RWPE2 (cell line): ENCODE measurements around the gene TRNAU1AP.
A peak's percentile ranks its signal among the peaks of the same experiment; 100 is the strongest.
"Not testable (repeated sequence)": the region's sequence is repeated elsewhere in the genome, so short reads cannot be mapped to it uniquely, and the experiment has no call there.

Experiments used
- ATAC-seq: fragments of 200-7000 bp; cut with Tn5 transposase; 3 replicates; pipeline ENCODE4 v1.9.1; 2021; ENCODE audit warnings: low read depth
- DNase-seq: peaks from one replicate; pipeline ENCODE4 v3.0.0-alpha.2; 2020; ENCODE audit warnings: low spot score
- H3K27ac ChIP-seq: fragments of 450-650 bp; 2 replicates; pipeline ENCODE4 v1.5.1; 2017; ENCODE audit warnings: mild to moderate bottlenecking; ENCODE audit not compliant: poor library complexity, severe bottlenecking
- H3K27me3 ChIP-seq: fragments of 250-450 bp; sonication (Bioruptor Pico); 2 replicates; pipeline ENCODE4 v1.5.1; 2021; ENCODE audit warnings: mild to moderate bottlenecking, moderate library complexity; ENCODE audit not compliant: insufficient read depth, poor library complexity, severe bottlenecking
- H3K36me3 ChIP-seq: fragments of 250-450 bp; sonication (Bioruptor Pico); 2 replicates; pipeline ENCODE4 v1.5.1; 2020; ENCODE audit warnings: low read depth, mild to moderate bottlenecking, moderate library complexity
- H3K4me1 ChIP-seq: fragments of 250-450 bp; sonication (Bioruptor Pico); 2 replicates; pipeline ENCODE4 v1.5.1; 2021; ENCODE audit warnings: mild to moderate bottlenecking, moderate library complexity; ENCODE audit not compliant: insufficient read depth, poor library complexity, severe bottlenecking
- H3K4me3 ChIP-seq: fragments of 250-450 bp; sonication (Bioruptor Pico); 2 replicates; pipeline ENCODE4 v1.5.1; 2021; ENCODE audit warnings: mild to moderate bottlenecking, moderate library complexity; ENCODE audit not compliant: severe bottlenecking
- H3K9me3 ChIP-seq: fragments of 250-450 bp; sonication (Bioruptor Pico); 2 replicates; pipeline ENCODE4 v1.5.1; 2021; ENCODE audit warnings: mild to moderate bottlenecking, moderate library complexity; ENCODE audit not compliant: severe bottlenecking
- TF ChIP-seq, protein P1 (sequence below): fragments of 450-650 bp; IDR thresholded peaks from one replicate; pipeline ENCODE4 v1.5.1; 2017; ENCODE audit warnings: mild to moderate bottlenecking, moderate library complexity; ENCODE audit not compliant: poor library complexity, severe bottlenecking

TRNAU1AP gene

GRCh38 chr1:28579401-28579800 is 26.5 kb downstream of the TRNAU1AP start:
- TF ChIP-seq, protein P1, sequence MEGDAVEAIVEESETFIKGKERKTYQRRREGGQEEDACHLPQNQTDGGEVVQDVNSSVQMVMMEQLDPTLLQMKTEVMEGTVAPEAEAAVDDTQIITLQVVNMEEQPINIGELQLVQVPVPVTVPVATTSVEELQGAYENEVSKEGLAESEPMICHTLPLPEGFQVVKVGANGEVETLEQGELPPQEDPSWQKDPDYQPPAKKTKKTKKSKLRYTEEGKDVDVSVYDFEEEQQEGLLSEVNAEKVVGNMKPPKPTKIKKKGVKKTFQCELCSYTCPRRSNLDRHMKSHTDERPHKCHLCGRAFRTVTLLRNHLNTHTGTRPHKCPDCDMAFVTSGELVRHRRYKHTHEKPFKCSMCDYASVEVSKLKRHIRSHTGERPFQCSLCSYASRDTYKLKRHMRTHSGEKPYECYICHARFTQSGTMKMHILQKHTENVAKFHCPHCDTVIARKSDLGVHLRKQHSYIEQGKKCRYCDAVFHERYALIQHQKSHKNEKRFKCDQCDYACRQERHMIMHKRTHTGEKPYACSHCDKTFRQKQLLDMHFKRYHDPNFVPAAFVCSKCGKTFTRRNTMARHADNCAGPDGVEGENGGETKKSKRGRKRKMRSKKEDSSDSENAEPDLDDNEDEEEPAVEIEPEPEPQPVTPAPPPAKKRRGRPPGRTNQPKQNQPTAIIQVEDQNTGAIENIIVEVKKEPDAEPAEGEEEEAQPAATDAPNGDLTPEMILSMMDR, result no peak
- H3K27ac ChIP-seq, result peak overlapping the region; percentile 90

DNA sequence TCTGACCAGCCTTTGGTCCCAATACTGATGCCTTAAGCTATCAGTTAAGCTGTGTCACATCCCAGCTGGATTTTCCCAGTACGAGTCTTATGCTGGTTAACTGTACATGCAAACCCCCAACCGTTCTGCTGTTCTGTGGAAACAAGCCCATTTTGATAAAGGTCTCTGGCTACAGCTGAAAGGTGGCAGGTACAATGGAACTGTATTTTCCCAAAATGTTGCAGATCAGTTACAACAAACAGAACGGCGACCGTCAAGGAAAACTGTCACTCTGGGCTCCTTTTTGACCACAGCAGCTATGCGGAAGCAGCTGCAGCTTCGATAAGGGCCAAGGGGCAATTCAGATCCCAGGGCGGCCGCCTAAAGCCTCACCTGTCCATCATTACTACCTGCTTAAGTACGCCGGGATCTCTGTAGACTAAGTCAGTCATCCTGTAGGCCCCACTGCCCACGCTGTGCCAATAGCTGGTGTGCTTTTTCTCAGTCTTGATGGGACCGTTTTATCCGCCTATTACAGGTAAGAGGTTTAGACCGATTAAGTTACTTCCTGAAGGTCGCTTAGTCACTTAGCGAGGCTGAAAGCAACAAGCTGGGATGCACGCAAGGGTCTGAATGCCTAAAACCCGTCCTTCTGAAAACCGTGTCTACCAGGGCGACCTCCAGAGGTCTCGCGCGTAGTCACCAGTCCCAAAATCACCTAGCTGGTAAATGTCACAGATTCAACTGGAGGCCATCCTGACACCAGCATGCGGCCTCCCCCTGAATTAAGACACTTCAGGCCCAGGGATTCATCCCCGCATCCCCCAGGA is 28.0 kb downstream of the TRNAU1AP start:
- no peak for DNase-seq
- H3K4me3 ChIP-seq, result peak overlapping the region; percentile 91
- no peak for ATAC-seq
- no peaks in the 10 kb centered on the region for H3K4me1 ChIP-seq
- no peaks in the 10 kb centered on the region for H3K27me3 ChIP-seq
- H3K36me3 ChIP-seq, result peaks cover 49% of the 10 kb centered on the region
- H3K9me3 ChIP-seq, result no peaks in the 10 kb centered on the region
- TF ChIP-seq, protein P1, result no peak
- peak overlapping the region; percentile 90 for H3K27ac ChIP-seq

More at GRCh38 chr1:28579401-28579800, 26.5 kb downstream of the TRNAU1AP start:
- H3K27me3 ChIP-seq, result no peaks in the 10 kb centered on the region
- H3K9me3 ChIP-seq, result no peaks in the 10 kb centered on the region
- peaks cover 5% of the 10 kb centered on the region for H3K4me1 ChIP-seq
- H3K4me3 ChIP-seq, result no peak overlapping the region
- no peak for ATAC-seq
- no peak for DNase-seq
- H3K36me3 ChIP-seq, result peaks cover 56% of the 10 kb centered on the region

GRCh38 chr1:28581531-28582247 is 28.8 kb downstream of the TRNAU1AP start:
- TF ChIP-seq, protein P1, result peak; percentile 9
- Histone ChIP-seq H3K4me3 (peak overlapping the region; percentile 91), H3K27ac (peak overlapping the region; percentile 90), H3K4me1 (no peaks in the 10 kb centered on the region), H3K27me3 (no peaks in the 10 kb centered on the region), H3K36me3 (peaks cover 46% of the 10 kb centered on the region), H3K9me3 (no peaks in the 10 kb centered on the region)
- DNase-seq (peak; percentile 94), ATAC-seq (peak; percentile 79)

DNA sequence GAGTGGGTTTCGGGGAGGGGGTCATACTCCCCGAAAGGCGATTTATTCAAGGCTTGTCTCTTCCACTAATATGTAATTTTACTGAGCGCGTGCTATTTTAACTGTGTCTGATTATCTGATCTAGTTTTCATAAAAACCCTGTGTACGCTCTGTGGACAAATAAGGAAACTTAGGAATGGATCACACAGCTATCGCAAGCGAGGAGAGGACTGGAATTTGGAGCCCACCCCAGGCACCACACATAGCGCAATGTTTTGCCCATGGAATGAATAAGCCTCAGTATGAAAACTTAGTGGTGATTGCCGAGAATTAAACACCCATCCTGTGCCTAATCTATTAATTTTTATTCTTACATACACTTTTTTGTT is 29.3 kb downstream of the TRNAU1AP start:
- TF ChIP-seq, protein P1, result no peak
- H3K4me3 ChIP-seq, result peak overlapping the region; percentile 91
- peak; percentile 18; the same call in 1 of the 3 replicates for ATAC-seq
- no peaks in the 10 kb centered on the region for H3K9me3 ChIP-seq
- no peaks in the 10 kb centered on the region for H3K4me1 ChIP-seq
- H3K27ac ChIP-seq, result peak overlapping the region; percentile 90
- H3K27me3 ChIP-seq, result no peaks in the 10 kb centered on the region
- DNase-seq, result no peak
- H3K36me3 ChIP-seq, result peaks cover 41% of the 10 kb centered on the region

DNA sequence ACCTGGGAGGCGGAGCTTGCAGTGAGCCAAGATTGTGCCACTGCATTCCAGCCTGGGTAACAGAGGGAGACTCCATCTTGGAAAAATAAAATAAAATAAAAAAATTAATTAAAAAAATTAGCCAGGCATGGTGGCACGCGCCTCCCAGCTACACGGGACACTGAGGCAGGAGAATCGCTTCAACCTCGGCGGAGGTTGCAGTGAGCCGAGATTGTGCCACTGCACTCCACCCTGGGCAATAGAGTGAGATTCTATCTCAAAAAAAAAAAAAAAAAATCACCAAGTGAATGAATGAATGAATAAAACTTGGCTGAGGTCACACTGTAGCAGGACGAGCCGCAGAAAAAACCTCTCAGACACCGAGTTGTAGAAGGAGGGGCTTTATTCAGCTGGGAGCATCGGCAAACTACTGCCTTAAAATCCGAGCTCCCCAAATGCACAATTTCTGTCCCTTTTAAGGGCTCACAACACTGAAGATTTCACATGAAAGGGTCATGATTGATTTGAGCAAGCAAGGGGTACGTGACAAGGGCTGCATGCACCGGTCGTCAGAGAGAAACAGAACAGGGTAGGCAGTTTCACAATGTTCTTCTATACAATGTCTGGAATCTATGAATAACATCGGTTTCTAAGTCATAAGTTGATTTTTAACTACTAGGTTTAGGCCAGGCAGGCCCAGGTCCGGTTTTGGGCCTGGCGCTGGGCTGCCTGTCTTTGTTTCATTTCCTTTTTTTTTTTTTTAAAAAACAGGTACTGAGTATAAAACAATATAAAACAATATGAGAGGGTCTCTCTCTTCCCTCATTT is 33.9 kb downstream of the TRNAU1AP start:
- not testable (repeated sequence) for H3K27ac ChIP-seq, H3K4me3 ChIP-seq, H3K27me3 ChIP-seq, H3K36me3 ChIP-seq, H3K4me1 ChIP-seq, ATAC-seq, DNase-seq, H3K9me3 ChIP-seq
